NB4 (cell line): ENCODE data around the gene MYEOV.

Source experiments
- CTCF ChIP-seq: IDR thresholded peaks from one replicate; pipeline ENCODE4 v1.5.1; 2012; ENCODE audit warnings: low read depth, low read length
- MAX ChIP-seq: IDR thresholded peaks from 2 replicates; pipeline ENCODE4 v1.6.1; 2011; ENCODE audit warnings: low read depth, low read length
- POLR2A ChIP-seq: IDR thresholded peaks from 2 replicates; pipeline ENCODE4 v1.6.1; 2011; ENCODE audit warnings: mild to moderate bottlenecking; ENCODE audit not compliant: insufficient read length; ENCODE audit errors: extremely low read depth

- TF ChIP-seq MAX, result peak; percentile 62
- TF ChIP-seq POLR2A, result no peak
- TF ChIP-seq CTCF, result no peak
Observed at GRCh38 chr11:69296890-69297786, 3.2 kb downstream of the MYEOV start.
